Hypothalamus (tissue), 51 donors: Measurements from ENCODE around the gene ISOC1.

Source experiments
- DNase-seq, 51 donors: peaks; one replicate each; lab custom pipeline; 2025; lab: John Stamatoyannopoulos, UW

Gene ISOC1

GRCh38 chr5:129094924-129095899, 663 bp downstream of the ISOC1 start:
- peak in 48 of 51 donors; percentile 17 to 81 (median 60) for DNase-seq

- peak in 1 of 51 donors; percentile 5 for DNase-seq
Measured at GRCh38 chr5:129096382-129096991, 1.9 kb downstream of the ISOC1 start.

- peak in 2 of 51 donors; percentile 1 to 20 for DNase-seq
Measured at GRCh38 chr5:129097498-129098296, 3.1 kb downstream of the ISOC1 start.

- DNase-seq = no peak
Measured at GRCh38 chr5:129098488-129099183, 4.1 kb downstream of the ISOC1 start.

GRCh38 chr5:129099184-129099569, 4.6 kb downstream of the ISOC1 start:
- no peak for DNase-seq

- DNase-seq = no peak
Measured at GRCh38 chr5:129101794-129102193, 7.2 kb downstream of the ISOC1 start.

- DNase-seq = no peak
Measured at GRCh38 chr5:129103397-129103796, 8.8 kb downstream of the ISOC1 start.

- no peak for DNase-seq
Measured at GRCh38 chr5:129104915-129105455, 10.4 kb downstream of the ISOC1 start.

- no peak for DNase-seq
Measured at GRCh38 chr5:129107637-129108036, 13.1 kb downstream of the ISOC1 start.

GRCh38 chr5:129110742-129111141, 16.2 kb downstream of the ISOC1 start:
- peak in 1 of 51 donors; percentile 5 for DNase-seq

GRCh38 chr5:129111351-129111750, 16.8 kb downstream of the ISOC1 start:
- no peak for DNase-seq

- no peak for DNase-seq
Measured at GRCh38 chr5:129112295-129112694, 17.7 kb downstream of the ISOC1 start.

GRCh38 chr5:129113867-129114266, 19.3 kb downstream of the ISOC1 start:
- no peak for DNase-seq

- DNase-seq = no peak
Measured at GRCh38 chr5:129114539-129115193, 20.1 kb downstream of the ISOC1 start.

GRCh38 chr5:129115680-129116079, 21.1 kb downstream of the ISOC1 start:
- no peak for DNase-seq

- no peak for DNase-seq
Measured at GRCh38 chr5:129116797-129117196, 22.2 kb downstream of the ISOC1 start.

GRCh38 chr5:129118405-129118804, 23.9 kb downstream of the ISOC1 start:
- no peak for DNase-seq

GRCh38 chr5:129118826-129119225, 24.3 kb downstream of the ISOC1 start:
- no peak for DNase-seq

- DNase-seq = no peak
Measured at GRCh38 chr5:129120158-129120581, 25.6 kb downstream of the ISOC1 start.

GRCh38 chr5:129122560-129122959, 28.0 kb downstream of the ISOC1 start:
- no peak for DNase-seq
